DMS 273 (cell line): ENCODE data around the gene MAP2K2.

Source experiments
- DNase-seq: peaks from one replicate; lab custom pipeline; 2025; ENCODE audit not compliant: unreplicated experiment; lab: John Stamatoyannopoulos, UW

The MAP2K2 gene

GRCh38 chr19:4045597-4046361 lies 78.1 kb downstream of the MAP2K2 start:
- no peak for DNase-seq

- no peak for DNase-seq
These were observed 78.9 kb downstream of the MAP2K2 start for GRCh38 chr19:4044990-4045465.

GRCh38 chr19:4043966-4044715 lies 79.8 kb downstream of the MAP2K2 start:
- no peak for DNase-seq

- no peak for DNase-seq
These were observed 80.5 kb downstream of the MAP2K2 start for GRCh38 chr19:4043401-4043800.

GRCh38 chr19:4042731-4043082 lies 81.2 kb downstream of the MAP2K2 start:
- DNase-seq, result no peak

GRCh38 chr19:4042064-4042730 lies 81.7 kb downstream of the MAP2K2 start:
- no peak for DNase-seq
